ENCODE measurements around the gene WDPCP. TPM values are rescaled to one million over a fixed set of nuclear protein-coding genes. Genes with fewer than 3 reads are reported as not detected.

The WDPCP gene
- total and polyA plus RNA-seq, 2 of the 8 experiments (the other 6 are each of a cell fraction or from before 2014, with no cell fraction given), result 9.3 to 25.8 TPM

DNA sequence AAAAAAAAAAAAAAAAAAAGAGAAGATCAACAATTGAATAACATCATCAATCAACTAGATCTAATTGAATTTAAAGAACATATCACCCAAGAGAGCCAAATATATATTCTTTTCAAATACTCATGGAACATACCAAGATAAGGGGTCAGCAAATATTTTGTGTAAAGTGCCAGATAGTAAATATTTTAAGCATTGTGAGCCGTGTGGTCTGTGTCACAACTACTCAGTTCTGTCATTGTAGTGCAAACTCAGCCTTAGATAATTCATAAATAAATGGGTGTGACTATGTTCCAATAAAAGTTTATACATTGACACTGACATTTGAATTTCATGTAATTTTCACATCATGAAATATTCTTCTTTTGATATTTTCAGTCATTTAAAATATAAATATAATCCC is 491.8 kb downstream of the WDPCP start (continued):
- TF ChIP-seq, protein P1, sequence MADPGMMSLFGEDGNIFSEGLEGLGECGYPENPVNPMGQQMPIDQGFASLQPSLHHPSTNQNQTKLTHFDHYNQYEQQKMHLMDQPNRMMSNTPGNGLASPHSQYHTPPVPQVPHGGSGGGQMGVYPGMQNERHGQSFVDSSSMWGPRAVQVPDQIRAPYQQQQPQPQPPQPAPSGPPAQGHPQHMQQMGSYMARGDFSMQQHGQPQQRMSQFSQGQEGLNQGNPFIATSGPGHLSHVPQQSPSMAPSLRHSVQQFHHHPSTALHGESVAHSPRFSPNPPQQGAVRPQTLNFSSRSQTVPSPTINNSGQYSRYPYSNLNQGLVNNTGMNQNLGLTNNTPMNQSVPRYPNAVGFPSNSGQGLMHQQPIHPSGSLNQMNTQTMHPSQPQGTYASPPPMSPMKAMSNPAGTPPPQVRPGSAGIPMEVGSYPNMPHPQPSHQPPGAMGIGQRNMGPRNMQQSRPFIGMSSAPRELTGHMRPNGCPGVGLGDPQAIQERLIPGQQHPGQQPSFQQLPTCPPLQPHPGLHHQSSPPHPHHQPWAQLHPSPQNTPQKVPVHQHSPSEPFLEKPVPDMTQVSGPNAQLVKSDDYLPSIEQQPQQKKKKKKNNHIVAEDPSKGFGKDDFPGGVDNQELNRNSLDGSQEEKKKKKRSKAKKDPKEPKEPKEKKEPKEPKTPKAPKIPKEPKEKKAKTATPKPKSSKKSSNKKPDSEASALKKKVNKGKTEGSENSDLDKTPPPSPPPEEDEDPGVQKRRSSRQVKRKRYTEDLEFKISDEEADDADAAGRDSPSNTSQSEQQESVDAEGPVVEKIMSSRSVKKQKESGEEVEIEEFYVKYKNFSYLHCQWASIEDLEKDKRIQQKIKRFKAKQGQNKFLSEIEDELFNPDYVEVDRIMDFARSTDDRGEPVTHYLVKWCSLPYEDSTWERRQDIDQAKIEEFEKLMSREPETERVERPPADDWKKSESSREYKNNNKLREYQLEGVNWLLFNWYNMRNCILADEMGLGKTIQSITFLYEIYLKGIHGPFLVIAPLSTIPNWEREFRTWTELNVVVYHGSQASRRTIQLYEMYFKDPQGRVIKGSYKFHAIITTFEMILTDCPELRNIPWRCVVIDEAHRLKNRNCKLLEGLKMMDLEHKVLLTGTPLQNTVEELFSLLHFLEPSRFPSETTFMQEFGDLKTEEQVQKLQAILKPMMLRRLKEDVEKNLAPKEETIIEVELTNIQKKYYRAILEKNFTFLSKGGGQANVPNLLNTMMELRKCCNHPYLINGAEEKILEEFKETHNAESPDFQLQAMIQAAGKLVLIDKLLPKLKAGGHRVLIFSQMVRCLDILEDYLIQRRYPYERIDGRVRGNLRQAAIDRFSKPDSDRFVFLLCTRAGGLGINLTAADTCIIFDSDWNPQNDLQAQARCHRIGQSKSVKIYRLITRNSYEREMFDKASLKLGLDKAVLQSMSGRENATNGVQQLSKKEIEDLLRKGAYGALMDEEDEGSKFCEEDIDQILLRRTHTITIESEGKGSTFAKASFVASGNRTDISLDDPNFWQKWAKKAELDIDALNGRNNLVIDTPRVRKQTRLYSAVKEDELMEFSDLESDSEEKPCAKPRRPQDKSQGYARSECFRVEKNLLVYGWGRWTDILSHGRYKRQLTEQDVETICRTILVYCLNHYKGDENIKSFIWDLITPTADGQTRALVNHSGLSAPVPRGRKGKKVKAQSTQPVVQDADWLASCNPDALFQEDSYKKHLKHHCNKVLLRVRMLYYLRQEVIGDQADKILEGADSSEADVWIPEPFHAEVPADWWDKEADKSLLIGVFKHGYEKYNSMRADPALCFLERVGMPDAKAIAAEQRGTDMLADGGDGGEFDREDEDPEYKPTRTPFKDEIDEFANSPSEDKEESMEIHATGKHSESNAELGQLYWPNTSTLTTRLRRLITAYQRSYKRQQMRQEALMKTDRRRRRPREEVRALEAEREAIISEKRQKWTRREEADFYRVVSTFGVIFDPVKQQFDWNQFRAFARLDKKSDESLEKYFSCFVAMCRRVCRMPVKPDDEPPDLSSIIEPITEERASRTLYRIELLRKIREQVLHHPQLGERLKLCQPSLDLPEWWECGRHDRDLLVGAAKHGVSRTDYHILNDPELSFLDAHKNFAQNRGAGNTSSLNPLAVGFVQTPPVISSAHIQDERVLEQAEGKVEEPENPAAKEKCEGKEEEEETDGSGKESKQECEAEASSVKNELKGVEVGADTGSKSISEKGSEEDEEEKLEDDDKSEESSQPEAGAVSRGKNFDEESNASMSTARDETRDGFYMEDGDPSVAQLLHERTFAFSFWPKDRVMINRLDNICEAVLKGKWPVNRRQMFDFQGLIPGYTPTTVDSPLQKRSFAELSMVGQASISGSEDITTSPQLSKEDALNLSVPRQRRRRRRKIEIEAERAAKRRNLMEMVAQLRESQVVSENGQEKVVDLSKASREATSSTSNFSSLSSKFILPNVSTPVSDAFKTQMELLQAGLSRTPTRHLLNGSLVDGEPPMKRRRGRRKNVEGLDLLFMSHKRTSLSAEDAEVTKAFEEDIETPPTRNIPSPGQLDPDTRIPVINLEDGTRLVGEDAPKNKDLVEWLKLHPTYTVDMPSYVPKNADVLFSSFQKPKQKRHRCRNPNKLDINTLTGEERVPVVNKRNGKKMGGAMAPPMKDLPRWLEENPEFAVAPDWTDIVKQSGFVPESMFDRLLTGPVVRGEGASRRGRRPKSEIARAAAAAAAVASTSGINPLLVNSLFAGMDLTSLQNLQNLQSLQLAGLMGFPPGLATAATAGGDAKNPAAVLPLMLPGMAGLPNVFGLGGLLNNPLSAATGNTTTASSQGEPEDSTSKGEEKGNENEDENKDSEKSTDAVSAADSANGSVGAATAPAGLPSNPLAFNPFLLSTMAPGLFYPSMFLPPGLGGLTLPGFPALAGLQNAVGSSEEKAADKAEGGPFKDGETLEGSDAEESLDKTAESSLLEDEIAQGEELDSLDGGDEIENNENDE (IDR thresholded peaks at IDR 0.05; ENCODE audit: insufficient replicate concordance, low read length), result no peak
- TF ChIP-seq RNF2 (IDR thresholded peaks at IDR 0.05; ENCODE audit: borderline replicate concordance, low read depth, low read length, missing control alignments, poor library complexity, severe bottlenecking), result no peak
- no peak for TF ChIP-seq NANOG (IDR thresholded peaks at IDR 0.05; ENCODE audit: insufficient read depth, low read depth, low read length, poor library complexity, severe bottlenecking)
- TF ChIP-seq, protein P2, sequence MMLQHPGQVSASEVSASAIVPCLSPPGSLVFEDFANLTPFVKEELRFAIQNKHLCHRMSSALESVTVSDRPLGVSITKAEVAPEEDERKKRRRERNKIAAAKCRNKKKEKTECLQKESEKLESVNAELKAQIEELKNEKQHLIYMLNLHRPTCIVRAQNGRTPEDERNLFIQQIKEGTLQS (IDR thresholded peaks at IDR 0.05; ENCODE audit: insufficient read depth, low read depth, low read length), result no peak
- TF ChIP-seq, protein P3, sequence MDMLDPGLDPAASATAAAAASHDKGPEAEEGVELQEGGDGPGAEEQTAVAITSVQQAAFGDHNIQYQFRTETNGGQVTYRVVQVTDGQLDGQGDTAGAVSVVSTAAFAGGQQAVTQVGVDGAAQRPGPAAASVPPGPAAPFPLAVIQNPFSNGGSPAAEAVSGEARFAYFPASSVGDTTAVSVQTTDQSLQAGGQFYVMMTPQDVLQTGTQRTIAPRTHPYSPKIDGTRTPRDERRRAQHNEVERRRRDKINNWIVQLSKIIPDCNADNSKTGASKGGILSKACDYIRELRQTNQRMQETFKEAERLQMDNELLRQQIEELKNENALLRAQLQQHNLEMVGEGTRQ (IDR thresholded peaks at IDR 0.05; ENCODE audit: low read length), result no peak
- TF ChIP-seq SRF (IDR thresholded peaks at IDR 0.05; ENCODE audit: low read depth, low read length), result no peak
- TF ChIP-seq, protein P4, sequence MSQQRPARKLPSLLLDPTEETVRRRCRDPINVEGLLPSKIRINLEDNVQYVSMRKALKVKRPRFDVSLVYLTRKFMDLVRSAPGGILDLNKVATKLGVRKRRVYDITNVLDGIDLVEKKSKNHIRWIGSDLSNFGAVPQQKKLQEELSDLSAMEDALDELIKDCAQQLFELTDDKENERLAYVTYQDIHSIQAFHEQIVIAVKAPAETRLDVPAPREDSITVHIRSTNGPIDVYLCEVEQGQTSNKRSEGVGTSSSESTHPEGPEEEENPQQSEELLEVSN (IDR thresholded peaks at IDR 0.05), result no peak
